Ascending aorta (tissue), 2 donors: Measurements from ENCODE around the gene ATP6V1E1. TPM values are rescaled to one million over a fixed set of nuclear protein-coding genes. Genes with fewer than 3 reads are reported as not detected.

Source experiments
- DNase-seq, 2 donors: peaks; one replicate each; pipeline ENCODE4 v3.0.0-alpha.2; 2019; ENCODE audit warnings: low spot score in 2 of 2
- H3K27ac ChIP-seq, 2 donors: fragments of 200-600 bp; sonication (generic); one replicate each; pipeline ENCODE4 v1.5.1; 2016 to 2017; ENCODE audit warnings: mild to moderate bottlenecking in 1 of 2
- H3K27me3 ChIP-seq: fragments of 200-600 bp; sonication (generic); one replicate; pipeline ENCODE4 v1.5.1; 2017
- H3K36me3 ChIP-seq, 2 donors: fragments of 200-600 bp; sonication (generic); one replicate each; pipeline ENCODE4 v1.5.1; 2016
- H3K4me1 ChIP-seq, 2 donors: fragments of 200-600 bp; sonication (generic); one replicate each; pipeline ENCODE4 v1.5.1; 2016 to 2017; ENCODE audit warnings: mild to moderate bottlenecking in 1 of 2
- H3K4me3 ChIP-seq, 2 donors: fragments of 200-600 bp; sonication (generic); one replicate each; pipeline ENCODE4 v1.5.1; 2016 to 2017; ENCODE audit warnings: mild to moderate bottlenecking in 1 of 2
- H3K9me3 ChIP-seq, 2 donors: fragments of 200-600 bp; sonication (generic); one replicate each; pipeline ENCODE4 v1.5.1; 2016
- CTCF ChIP-seq, 3 experiments: fragments of 200-600 bp in 2 of 3; fragments of 450-650 bp in 1 of 3; sonication (generic) in 2 of 3; IDR thresholded peaks; one replicate each; pipeline ENCODE4 v1.5.1; 2016 to 2019; ENCODE audit warnings: antibody characterized with exemption in 3 of 3, mild to moderate bottlenecking in 1 of 3, moderate library complexity in 1 of 3
- intact Hi-C: fragments of 100-400 bp; cut with DNase I; formaldehyde crosslinking; loops from one replicate; pipeline ENCODE4 v1.15.1; 2023
- total RNA-seq: library from RNA; depleted of rRNA; stranded (reverse); fragments of >200 nt; gene quantifications from one replicate; pipeline ENCODE4 v1.1.0, GENCODE V29; 2016

ATP6V1E1 gene
- total RNA-seq, 1 donor from 2014 or later: 94.6 TPM

- DNase-seq: no peak
- no peak for TF ChIP-seq CTCF (IDR thresholded peaks at IDR 0.05)
- Histone ChIP-seq H3K4me1 (no peaks in the 10 kb centered on the region), H3K9me3 (no peaks in the 10 kb centered on the region), H3K36me3 (no peaks in the 10 kb centered on the region), H3K4me3 (no peak overlapping the region), H3K27ac (no peak overlapping the region), H3K27me3 (no peaks in the 10 kb centered on the region)
- intact Hi-C loops: no loop called here
Measured at GRCh38 chr22:17580441-17581031, 48.0 kb downstream of the ATP6V1E1 start.

- no peak for TF ChIP-seq CTCF (IDR thresholded peaks at IDR 0.05)
- Histone ChIP-seq H3K27ac (no peak overlapping the region), H3K27me3 (no peaks in the 10 kb centered on the region), H3K9me3 (no peaks in the 10 kb centered on the region), H3K4me3 (no peak overlapping the region), H3K36me3 (no peaks in the 10 kb centered on the region), H3K4me1 (no peaks in the 10 kb centered on the region)
- intact Hi-C loops: no loop called here
- DNase-seq: no peak
Measured at GRCh38 chr22:17579535-17579981, 49.0 kb downstream of the ATP6V1E1 start.

- TF ChIP-seq CTCF (IDR thresholded peaks at IDR 0.05): no peak
- Histone ChIP-seq H3K4me1 (no peaks in the 10 kb centered on the region), H3K4me3 (no peak overlapping the region), H3K36me3 (no peaks in the 10 kb centered on the region), H3K9me3 (no peaks in the 10 kb centered on the region), H3K27me3 (no peaks in the 10 kb centered on the region), H3K27ac (no peak overlapping the region)
- peak in 1 of 2 donors; percentile 71 for DNase-seq
- intact Hi-C loops: no loop called here
Measured at GRCh38 chr22:17578136-17578754, 50.3 kb downstream of the ATP6V1E1 start.

GRCh38 chr22:17576470-17576869 is 52.1 kb downstream of the ATP6V1E1 start:
- no peak for DNase-seq
- Histone ChIP-seq H3K27me3 (no peaks in the 10 kb centered on the region), H3K36me3 (no peaks in the 10 kb centered on the region), H3K4me1 (peaks cover 0 to 5% of the 10 kb centered on the region in 2 donors), H3K27ac (no peak overlapping the region), H3K9me3 (no peaks in the 10 kb centered on the region), H3K4me3 (no peak overlapping the region)
- no peak for TF ChIP-seq CTCF (IDR thresholded peaks at IDR 0.05)
- intact Hi-C loops: no loop called here

- no peak for TF ChIP-seq CTCF (IDR thresholded peaks at IDR 0.05)
- Histone ChIP-seq H3K27me3 (no peaks in the 10 kb centered on the region), H3K4me3 (no peak overlapping the region), H3K9me3 (no peaks in the 10 kb centered on the region), H3K4me1 (peaks cover 0 to 8% of the 10 kb centered on the region in 2 donors), H3K27ac (no peak overlapping the region), H3K36me3 (no peaks in the 10 kb centered on the region)
- no peak for DNase-seq
- intact Hi-C loops: no loop called here
Measured at GRCh38 chr22:17575681-17576080, 52.9 kb downstream of the ATP6V1E1 start.
